B cell (primary cell): ENCODE measurements around the gene EBF3.

Source experiments
- CTCF ChIP-seq: fragments of 200-600 bp; IDR thresholded peaks from one replicate; pipeline ENCODE4 v1.8.0; 2022; ENCODE audit warnings: antibody characterized with exemption, mild to moderate bottlenecking
- EZH2 ChIP-seq: IDR thresholded peaks from 2 replicates; pipeline ENCODE4 v1.6.1; 2012; ENCODE audit warnings: borderline replicate concordance, low read depth, mild to moderate bottlenecking, moderate library complexity, low read length; ENCODE audit not compliant: insufficient read depth, poor library complexity, severe bottlenecking

- no peak for TF ChIP-seq CTCF
- TF ChIP-seq EZH2, result no peak
These were observed 173.2 kb downstream of the EBF3 start for GRCh38 chr10:129790715-129791446.
